ENCODE measurements around the gene SHBG.

- no peak for TF ChIP-seq CTCF (IDR thresholded peaks at IDR 0.05)
- TF ChIP-seq POLR2A (IDR thresholded peaks at IDR 0.05): no peak
These were observed 42.3 kb upstream of the SHBG start for GRCh38 chr17:7587420-7588151.
